Brain microvascular endothelial cell (primary cell): ENCODE results near the gene HERC4.

Experiments used
- DNase-seq: peaks from one replicate; pipeline ENCODE4 v3.0.0-alpha.2; 2020
- H3K27ac ChIP-seq: fragments of 250-450 bp; sonication (Bioruptor Pico); 2 replicates; pipeline ENCODE4 v1.5.1; 2020; ENCODE audit warnings: mild to moderate bottlenecking, moderate library complexity
- H3K27me3 ChIP-seq: fragments of 250-450 bp; sonication (Bioruptor Pico); replicated peaks from 2 replicates; pipeline ENCODE4 v1.5.1; 2020; ENCODE audit warnings: mild to moderate bottlenecking
- H3K36me3 ChIP-seq: fragments of 250-450 bp; sonication (Bioruptor Pico); replicated peaks from 2 replicates; pipeline ENCODE4 v1.5.1; 2020; ENCODE audit warnings: mild to moderate bottlenecking
- H3K4me3 ChIP-seq: 2 replicates; pipeline ENCODE4 v1.5.1; 2011; ENCODE audit warnings: low read depth, mild to moderate bottlenecking, control low read depth, low read length, moderate library complexity
- in situ Hi-C: cut with HindIII; loops from 2 replicates; pipeline ENCODE4 v1.10.0; 2017; ENCODE audit warnings: low sequenced_read_pairs, low pct_ligation_motif_present
- TF ChIP-seq, protein P1 (sequence below): IDR thresholded peaks from 2 replicates; pipeline ENCODE4 v1.5.1; 2011; ENCODE audit warnings: low read depth, mild to moderate bottlenecking, moderate library complexity, low read length, control low read depth, inconsistent platforms; ENCODE audit errors: missing control alignments

HERC4 gene

DNA sequence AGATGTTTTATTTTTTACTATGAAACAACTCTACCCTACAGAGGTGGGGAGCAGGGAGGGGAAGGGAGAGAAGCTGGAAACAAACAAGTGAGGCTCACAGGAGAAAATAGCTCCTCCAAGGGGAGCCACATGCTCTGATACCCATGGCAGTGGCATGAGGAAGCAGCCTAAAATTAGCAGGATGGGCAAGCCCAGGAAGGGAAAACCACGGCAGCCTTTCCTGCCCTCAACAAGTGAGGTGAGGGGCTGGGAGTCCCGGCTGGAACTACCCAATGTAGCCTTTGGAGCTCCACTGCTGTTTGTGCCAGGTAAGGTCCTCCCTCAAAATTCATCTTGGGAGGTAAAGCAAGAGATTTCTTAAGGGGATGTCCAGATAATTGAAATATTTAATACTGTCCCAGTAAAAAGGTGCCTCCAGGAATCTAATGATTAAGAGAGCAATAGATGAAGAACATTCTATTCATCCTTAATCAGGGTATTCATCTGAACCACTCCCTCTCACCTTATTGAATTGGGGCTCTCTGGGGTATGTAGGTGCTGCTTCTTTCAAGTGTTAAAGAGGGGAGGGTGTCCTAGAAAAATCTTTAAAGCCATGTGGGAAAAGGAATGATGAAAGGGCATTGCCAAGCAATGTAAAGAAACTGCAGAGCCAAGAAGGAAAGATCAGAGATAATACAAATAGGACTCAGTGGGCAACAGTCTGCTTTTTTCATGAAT is 12.8 kb upstream of the HERC4 start:
- TF ChIP-seq, protein P1, sequence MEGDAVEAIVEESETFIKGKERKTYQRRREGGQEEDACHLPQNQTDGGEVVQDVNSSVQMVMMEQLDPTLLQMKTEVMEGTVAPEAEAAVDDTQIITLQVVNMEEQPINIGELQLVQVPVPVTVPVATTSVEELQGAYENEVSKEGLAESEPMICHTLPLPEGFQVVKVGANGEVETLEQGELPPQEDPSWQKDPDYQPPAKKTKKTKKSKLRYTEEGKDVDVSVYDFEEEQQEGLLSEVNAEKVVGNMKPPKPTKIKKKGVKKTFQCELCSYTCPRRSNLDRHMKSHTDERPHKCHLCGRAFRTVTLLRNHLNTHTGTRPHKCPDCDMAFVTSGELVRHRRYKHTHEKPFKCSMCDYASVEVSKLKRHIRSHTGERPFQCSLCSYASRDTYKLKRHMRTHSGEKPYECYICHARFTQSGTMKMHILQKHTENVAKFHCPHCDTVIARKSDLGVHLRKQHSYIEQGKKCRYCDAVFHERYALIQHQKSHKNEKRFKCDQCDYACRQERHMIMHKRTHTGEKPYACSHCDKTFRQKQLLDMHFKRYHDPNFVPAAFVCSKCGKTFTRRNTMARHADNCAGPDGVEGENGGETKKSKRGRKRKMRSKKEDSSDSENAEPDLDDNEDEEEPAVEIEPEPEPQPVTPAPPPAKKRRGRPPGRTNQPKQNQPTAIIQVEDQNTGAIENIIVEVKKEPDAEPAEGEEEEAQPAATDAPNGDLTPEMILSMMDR: no peak
- Histone ChIP-seq H3K27me3 (no peaks in the 10 kb centered on the region), H3K36me3 (no peaks in the 10 kb centered on the region), H3K27ac (no peak overlapping the region), H3K4me3 (no peak overlapping the region)
- DNase-seq: no peak
- in situ Hi-C loops: no loop called here

DNA sequence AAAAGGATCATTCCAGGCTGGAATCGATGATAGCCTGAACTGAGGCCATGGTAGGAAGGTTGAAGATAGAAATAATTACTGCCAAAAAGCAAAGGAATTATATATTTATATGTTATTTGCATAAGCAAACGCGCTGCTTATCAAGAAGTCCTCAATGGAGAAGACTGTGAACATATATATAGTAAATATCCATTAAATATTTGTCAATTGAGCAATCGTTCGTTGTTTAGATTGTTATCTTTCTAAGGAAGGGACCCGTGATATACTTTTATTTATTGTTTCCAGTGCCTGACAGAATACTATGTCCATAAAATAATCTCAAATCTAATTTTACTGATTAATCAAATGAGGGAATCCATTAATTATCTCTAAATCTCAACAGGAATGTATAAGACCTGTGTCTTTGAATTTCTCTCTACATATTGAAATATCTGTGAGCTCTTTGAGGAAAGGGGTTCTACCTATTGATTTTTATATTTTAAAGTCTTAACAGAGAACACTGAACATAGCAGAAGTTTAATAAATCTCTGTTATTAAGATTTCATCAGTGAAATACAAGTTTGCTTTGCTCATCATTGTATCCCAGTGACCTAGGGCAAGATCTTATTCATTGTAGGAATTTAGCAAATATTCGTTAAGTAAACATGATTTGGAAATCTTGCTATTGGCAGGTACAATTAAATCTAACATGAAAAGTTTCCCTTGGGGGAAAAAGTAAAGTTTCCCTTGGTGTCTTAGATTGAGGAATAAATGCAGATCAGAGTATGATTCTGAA is 12.0 kb upstream of the HERC4 start:
- no peaks in the 10 kb centered on the region for H3K36me3 ChIP-seq
- in situ Hi-C loops: no loop called here
- no peak overlapping the region for H3K27ac ChIP-seq
- DNase-seq: no peak
- TF ChIP-seq, protein P1: no peak
- no peaks in the 10 kb centered on the region for H3K27me3 ChIP-seq
- no peak overlapping the region for H3K4me3 ChIP-seq

DNA sequence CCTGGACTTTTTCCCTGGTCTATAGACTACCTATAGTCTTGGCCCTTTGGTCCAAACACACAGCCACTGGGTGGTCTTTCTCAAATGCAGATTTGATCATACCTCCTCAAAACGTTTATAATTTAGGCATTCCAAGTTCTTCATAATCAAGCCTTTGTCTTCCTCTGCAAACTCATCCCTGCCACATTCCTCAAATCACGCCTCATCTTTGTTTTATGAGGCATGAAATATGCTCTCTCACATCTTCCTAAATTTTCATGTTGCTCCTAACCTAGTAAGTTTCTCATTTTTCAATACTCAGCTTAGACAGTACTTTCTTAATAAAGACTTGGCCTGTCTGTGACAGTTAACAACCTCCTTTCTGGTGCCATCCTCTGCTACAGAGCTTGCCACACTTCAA is 10.9 kb upstream of the HERC4 start:
- Histone ChIP-seq H3K27ac (no peak overlapping the region), H3K27me3 (no peaks in the 10 kb centered on the region), H3K36me3 (no peaks in the 10 kb centered on the region), H3K4me3 (no peak overlapping the region)
- TF ChIP-seq, protein P1: no peak
- in situ Hi-C loops: no loop called here
- no peak for DNase-seq

DNA sequence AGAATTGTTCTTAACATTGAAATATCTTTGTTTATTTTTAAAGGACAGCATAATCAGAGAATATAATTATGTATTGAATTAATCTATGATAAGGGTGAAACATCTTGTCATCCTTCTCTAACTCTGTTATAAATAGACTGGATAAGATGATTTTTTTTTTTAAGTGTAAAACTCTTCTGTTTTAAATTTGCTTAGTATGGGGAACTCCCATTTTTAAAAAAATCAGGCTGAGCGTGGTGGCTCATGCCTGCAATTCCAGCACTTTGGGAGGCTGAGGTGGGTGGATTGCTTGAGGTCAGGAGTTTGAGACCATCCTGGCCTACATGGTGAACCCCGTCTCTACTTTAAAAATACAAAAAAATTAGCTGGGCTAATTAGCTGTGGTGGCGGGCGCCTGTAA is 9.4 kb upstream of the HERC4 start:
- no peak overlapping the region for H3K27ac ChIP-seq

DNA sequence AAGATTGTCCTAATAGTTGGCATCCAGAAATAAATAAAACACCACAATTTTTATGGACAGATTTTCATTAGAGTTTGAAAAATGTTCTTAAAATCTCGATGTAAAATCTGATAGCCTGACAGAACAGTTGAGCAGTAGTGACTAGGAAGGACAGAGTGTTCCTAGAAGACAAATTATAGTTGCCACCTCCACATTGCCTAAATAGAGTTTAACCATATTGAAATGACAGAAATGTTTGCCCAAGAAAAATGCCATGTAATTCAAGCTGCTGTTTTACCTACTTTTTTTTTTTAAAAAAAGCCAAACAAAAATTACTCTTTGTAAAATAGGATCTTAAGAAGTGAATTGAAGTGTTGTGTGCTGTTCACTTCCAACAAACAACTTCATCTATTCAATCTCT is 8.9 kb upstream of the HERC4 start:
- in situ Hi-C loops: no loop called here
- DNase-seq: no peak
- H3K4me3 ChIP-seq: no peak overlapping the region
- H3K27me3 ChIP-seq: no peaks in the 10 kb centered on the region
- H3K27ac ChIP-seq: no peak overlapping the region
- no peaks in the 10 kb centered on the region for H3K36me3 ChIP-seq
- TF ChIP-seq, protein P1: no peak

More for the DNA sequence above, 9.4 kb upstream of the HERC4 start:
- Histone ChIP-seq H3K4me3 (no peak overlapping the region), H3K27me3 (no peaks in the 10 kb centered on the region), H3K36me3 (no peaks in the 10 kb centered on the region)
- in situ Hi-C loops: no loop called here
- TF ChIP-seq, protein P1: no peak
- no peak for DNase-seq
